HepG2 (cell line): ENCODE data around the gene SLC2A10. TPM values are rescaled to one million over a fixed set of nuclear protein-coding genes. Genes with fewer than 3 reads are reported as not detected.

Experiments
- BORCS8-MEF2B ChIP-seq: sonication (generic); formaldehyde crosslinking; IDR thresholded peaks from 2 replicates; pipeline ENCODE4 v1.8.0; 2022; ENCODE audit warnings: mild to moderate bottlenecking, missing genetic modification reagents
- GABPA ChIP-seq, 2 experiments: IDR thresholded peaks; 2 replicates each; pipeline ENCODE4 v1.6.1; 2011 to 2016; ENCODE audit warnings: low read depth in 2 of 2, low read length in 1 of 2, missing biosample characterization in 1 of 2, missing genetic modification characterization in 1 of 2
- GFI1 ChIP-seq: sonication (generic); formaldehyde crosslinking; IDR thresholded peaks from 2 replicates; pipeline ENCODE4 v1.5.0; 2020; ENCODE audit warnings: missing genetic modification reagents, mild to moderate bottlenecking, borderline replicate concordance
- HNF4G ChIP-seq, 2 experiments: sonication (generic) in 1 of 2; formaldehyde crosslinking in 1 of 2; IDR thresholded peaks; 2 replicates each; pipeline versions ENCODE4 v1.4.0 to v1.6.1; 2011 to 2020; ENCODE audit warnings: borderline replicate concordance in 2 of 2, low read depth in 2 of 2, mild to moderate bottlenecking in 2 of 2, low read length in 1 of 2, missing genetic modification reagents in 1 of 2, moderate library complexity in 1 of 2
- KLF15 ChIP-seq: sonication (generic); formaldehyde crosslinking; IDR thresholded peaks from 2 replicates; pipeline ENCODE4 v1.8.1; 2023; ENCODE audit warnings: borderline replicate concordance, mild to moderate bottlenecking, inconsistent platforms, missing genetic modification reagents, mixed read lengths
- KLF6 ChIP-seq: IDR thresholded peaks from 2 replicates; pipeline ENCODE4 v1.8.0; 2016; ENCODE audit warnings: missing biosample characterization, missing genetic modification reagents
- NFE2 ChIP-seq: sonication (generic); formaldehyde crosslinking; IDR thresholded peaks from 2 replicates; pipeline ENCODE4 v1.4.0; 2020; ENCODE audit warnings: missing genetic modification reagents
- PBX3 ChIP-seq: sonication (generic); formaldehyde crosslinking; IDR thresholded peaks from 2 replicates; pipeline ENCODE4 v1.8.1; 2023; ENCODE audit warnings: missing genetic modification reagents, inconsistent platforms, borderline replicate concordance
- SIX4 ChIP-seq: sonication (generic); formaldehyde crosslinking; IDR thresholded peaks from 2 replicates; pipeline ENCODE4 v1.4.0; 2020; ENCODE audit warnings: missing genetic modification reagents
- ZBTB26 ChIP-seq: IDR thresholded peaks from 2 replicates; pipeline ENCODE4 v1.6.1; 2016; ENCODE audit warnings: missing compliant biosample characterization, missing genetic modification reagents, borderline replicate concordance
- ZNF335 ChIP-seq: sonication (generic); formaldehyde crosslinking; IDR thresholded peaks from 2 replicates; pipeline ENCODE4 v1.4.0; 2020; ENCODE audit warnings: missing genetic modification reagents
- ZNF34 ChIP-seq: sonication (generic); formaldehyde crosslinking; IDR thresholded peaks from 2 replicates; pipeline ENCODE4 v1.4.0; 2020; ENCODE audit warnings: mild to moderate bottlenecking, missing genetic modification reagents, borderline replicate concordance
- ZNF430 ChIP-seq: sonication (generic); formaldehyde crosslinking; IDR thresholded peaks from 2 replicates; pipeline ENCODE4 v1.9.0; 2021; ENCODE audit warnings: mild to moderate bottlenecking, missing genetic modification reagents
- ZNF556 ChIP-seq: sonication (generic); formaldehyde crosslinking; IDR thresholded peaks from 2 replicates; pipeline ENCODE4 v1.4.0; 2020; ENCODE audit warnings: mild to moderate bottlenecking, missing genetic modification reagents, borderline replicate concordance
- ZNF703 ChIP-seq: sonication (generic); formaldehyde crosslinking; IDR thresholded peaks from 2 replicates; pipeline ENCODE4 v1.5.1; 2020; ENCODE audit warnings: missing genetic modification reagents, mild to moderate bottlenecking, moderate library complexity, borderline replicate concordance
- ZNF761 ChIP-seq: sonication (generic); formaldehyde crosslinking; conservative IDR thresholded peaks from 2 replicates; pipeline ENCODE4 v1.4.0; 2020; ENCODE audit warnings: mild to moderate bottlenecking, missing genetic modification reagents
- ZNF800 ChIP-seq: sonication (generic); formaldehyde crosslinking; IDR thresholded peaks from 2 replicates; pipeline ENCODE4 v1.4.0; 2020; ENCODE audit warnings: missing genetic modification reagents
- ZNF816 ChIP-seq: sonication (generic); formaldehyde crosslinking; IDR thresholded peaks from 2 replicates; pipeline ENCODE4 v1.8.0; 2022; ENCODE audit warnings: missing genetic modification reagents, mild to moderate bottlenecking, borderline replicate concordance
- ZNF850 ChIP-seq: sonication (generic); formaldehyde crosslinking; conservative IDR thresholded peaks from 2 replicates; pipeline ENCODE4 v1.9.0; 2021; ENCODE audit warnings: mild to moderate bottlenecking, missing genetic modification reagents
- ZNF891 ChIP-seq: sonication (generic); formaldehyde crosslinking; IDR thresholded peaks from 2 replicates; pipeline ENCODE4 v1.5.0; 2020; ENCODE audit warnings: mild to moderate bottlenecking, missing genetic modification reagents
- ZSCAN25 ChIP-seq: sonication (generic); formaldehyde crosslinking; IDR thresholded peaks from 2 replicates; pipeline ENCODE4 v1.8.0; 2022; ENCODE audit warnings: mild to moderate bottlenecking, missing genetic modification reagents
- polyA plus RNA-seq, 8 experiments: library from polyadenylated mRNA; depleted of rRNA in 3 of 8; stranded (reverse) in 7 of 8; unstranded in 1 of 8; fragments of >200 nt; fragmentation: Illumina TruSeq in 4 of 8; extraction: Trizol in 4 of 8; gene quantifications; 2 replicates each; pipeline versions ENCODE4 v1.2.1 to v1.2.3, GENCODE V29; 2011 to 2016; ENCODE audit warnings: low read depth in 4 of 8, missing spikeins in 1 of 8, mixed read lengths in 1 of 8; ENCODE audit not compliant: insufficient read depth in 1 of 8
- total RNA-seq, 5 experiments: library from RNA; depleted of rRNA; stranded (reverse); fragments of >200 nt; fragmentation: Illumina TruSeq; extraction: Trizol; gene quantifications; 2 replicates each; pipeline ENCODE4 v1.2.3, GENCODE V29; 2016; ENCODE audit warnings: low read depth in 1 of 5

The SLC2A10 gene
- total and polyA plus RNA-seq, 2 of the 13 experiments (the other 11 are each of a cell fraction or from before 2014, with no cell fraction given) = 16.0 to 18.4 TPM

- TF ChIP-seq ZNF556 (CRISPR knock-in tag) (peak; percentile 54), ZNF891 (no peak), ZNF34 (CRISPR knock-in tag) (no peak), KLF15 (no peak; the same call in 1 of the 2 replicates), PBX3 (CRISPR knock-in tag) (no peak), SIX4 (CRISPR knock-in tag) (peak; percentile 94), ZSCAN25 (CRISPR knock-in tag) (peak; percentile 57; the same call in 1 of the 2 replicates), ZNF335 (peak; percentile 91), ZNF800 (CRISPR knock-in tag) (peak; percentile 65; the same call in 1 of the 2 replicates), ZNF761 (no peak), ZNF816 (CRISPR knock-in tag) (no peak; the same call in 1 of the 2 replicates), GFI1 (CRISPR knock-in tag) (peak; percentile 94), KLF6 (CRISPR knock-in tag) (peak; percentile 84), ZBTB26 (CRISPR knock-in tag) (peak; percentile 87), NFE2 (CRISPR knock-in tag) (no peak), ZNF850 (no peak), BORCS8-MEF2B (CRISPR knock-in tag) (peak; percentile 39; the same call in 1 of the 2 replicates), GABPA (IDR thresholded peaks at IDR 0.05; ENCODE audit: low read depth, low read length) (no peak), GABPA (CRISPR knock-in tag; IDR thresholded peaks at IDR 0.05; ENCODE audit: low read depth) (peak; percentile 60), ZNF703 (CRISPR knock-in tag) (no peak; the same call in 1 of the 2 replicates), ZNF430 (CRISPR knock-in tag) (peak; percentile 86; the same call in 1 of the 2 replicates), HNF4G (IDR thresholded peaks at IDR 0.05; ENCODE audit: borderline replicate concordance, low read depth, low read length) (peak; percentile 89), HNF4G (CRISPR knock-in tag; IDR thresholded peaks at IDR 0.05; ENCODE audit: borderline replicate concordance, low read depth) (peak; percentile 90)
These were observed 38.6 kb upstream of the SLC2A10 start (continued) for GRCh38 chr20:46670585-46671584.
